K562 (cell line): ENCODE results near the gene TMIGD2. TPM values are rescaled to one million over a fixed set of nuclear protein-coding genes. Genes with fewer than 3 reads are reported as not detected.

Experiments used
- ATAC-seq: fragments of 200-7000 bp; cut with Tn5 transposase; 3 replicates; pipeline ENCODE4 v1.9.1; 2020; ENCODE audit warnings: moderate library complexity
- BruUV-seq: library from RNA; stranded (reverse); fragments of 400-500 nt; replicated peaks from 2 replicates; lab custom pipeline; 2021; lab: Mats Ljungman, UMichigan
- CTCF ChIA-PET: fragments of 300-600 bp; formaldehyde crosslinking; extraction: SDS; loops from one replicate; lab custom pipeline; 2021; ENCODE audit warnings: low intra/inter-chr PET ratio; lab: Yijun Ruan, JAX
- POLR2A ChIA-PET: fragments of 300-600, 350-650 bp; sonication (Branson Sonifier 250); formaldehyde crosslinking; extraction: SDS; loops from one replicate; lab custom pipeline; 2021; ENCODE audit warnings: antibody characterized with exemption, inconsistent platforms; lab: Yijun Ruan, JAX
- DNase-seq, 4 experiments: peaks; one replicate each; pipeline versions ENCODE4 v3.0.0 to v3.0.0-alpha.2; 2011 to 2018; ENCODE audit warnings: low spot score in 3 of 4, mixed read lengths in 3 of 4; ENCODE audit errors: extremely low read depth in 1 of 4
- FAIRE-seq: peaks from 2 replicates; lab custom pipeline; 2011; peaks lifted over from hg19 to GRCh38; lab: Jason Lieb, UNC
- H2AFZ ChIP-seq: 2 replicates; pipeline ENCODE4 v1.6.0; 2011; ENCODE audit warnings: low read depth, low read length, control low read depth, inconsistent platforms
- H3K27ac ChIP-seq: fragments of 200-600 bp; 3 replicates; pipeline ENCODE4 v1.8.0; 2011; ENCODE audit warnings: low read depth, mild to moderate bottlenecking, control low read depth, inconsistent platforms, low read length, moderate library complexity, mixed read lengths; ENCODE audit errors: extremely low read depth
- H3K27me3 ChIP-seq, 2 experiments: fragments of 300-600 bp in 1 of 2; 2 replicates in 1 of 2; 3 replicates in 1 of 2; pipeline versions ENCODE4 v1.6.0 to v1.8.0; 2011; ENCODE audit warnings: inconsistent platforms in 2 of 2, low read length in 2 of 2, mild to moderate bottlenecking in 1 of 2, mixed read lengths in 1 of 2, moderate library complexity in 1 of 2; ENCODE audit not compliant: control insufficient read depth in 2 of 2, insufficient read depth in 2 of 2
- H3K36me3 ChIP-seq: fragments of 300-600 bp; 3 replicates; pipeline ENCODE4 v1.8.0; 2011; ENCODE audit warnings: mild to moderate bottlenecking, low read length, inconsistent platforms; ENCODE audit not compliant: control insufficient read depth, insufficient read depth
- H3K4me1 ChIP-seq, 2 experiments: fragments of 200-600 bp in 1 of 2; replicated peaks in 1 of 2; 2 replicates in 1 of 2; 3 replicates in 1 of 2; pipeline versions ENCODE4 v1.5.1 to v1.8.0; 2011; ENCODE audit warnings: inconsistent platforms in 2 of 2, low read length in 2 of 2, mild to moderate bottlenecking in 1 of 2, mixed read lengths in 1 of 2, moderate library complexity in 1 of 2; ENCODE audit not compliant: control insufficient read depth in 2 of 2, insufficient read depth in 2 of 2
- H3K4me2 ChIP-seq: 2 replicates; pipeline ENCODE4 v1.6.1; 2011; ENCODE audit warnings: low read length, control low read depth, inconsistent platforms, mixed read lengths; ENCODE audit not compliant: insufficient read depth
- H3K4me3 ChIP-seq: fragments of 200-600 bp; sonication (generic), shearing (Covaris generic); 2 replicates; pipeline ENCODE4 v1.5.1; 2016; ENCODE audit warnings: control low read depth, inconsistent platforms
- H3K79me2 ChIP-seq: fragments of 200-600 bp; 3 replicates; pipeline ENCODE4 v1.8.0; 2011; ENCODE audit warnings: low read length, inconsistent platforms; ENCODE audit not compliant: control insufficient read depth, insufficient read depth
- H3K9ac ChIP-seq, 2 experiments: 2 replicates each; pipeline versions ENCODE4 v1.6.0 to v1.6.1; 2011; ENCODE audit warnings: low read depth in 2 of 2, low read length in 2 of 2, control low read depth in 1 of 2, inconsistent platforms in 1 of 2, mild to moderate bottlenecking in 1 of 2, mixed read lengths in 1 of 2; ENCODE audit not compliant: insufficient read depth in 1 of 2
- H3K9me1 ChIP-seq: one replicate; pipeline ENCODE4 v1.6.0; 2011; ENCODE audit warnings: inconsistent platforms, mild to moderate bottlenecking, low read length, moderate library complexity; ENCODE audit not compliant: control insufficient read depth, insufficient read depth
- H3K9me3 ChIP-seq: replicated peaks from 2 replicates; pipeline ENCODE4 v1.5.1; 2011; ENCODE audit warnings: low read depth, low read length, inconsistent platforms; ENCODE audit not compliant: control insufficient read depth, insufficient read depth
- H4K20me1 ChIP-seq: replicated peaks from 2 replicates; pipeline ENCODE4 v1.6.1; 2011; ENCODE audit warnings: low read length, inconsistent platforms, mixed read lengths; ENCODE audit not compliant: control insufficient read depth, insufficient read depth
- CBX8 ChIP-seq: fragments of 200-600 bp; sonication (generic); IDR thresholded peaks from 2 replicates; pipeline ENCODE4 v1.6.1; 2012; ENCODE audit warnings: borderline replicate concordance, mixed run types, low read depth, mild to moderate bottlenecking, moderate library complexity, mixed read lengths, low read length, control low read depth, inconsistent platforms; ENCODE audit not compliant: poor library complexity, severe bottlenecking; ENCODE audit errors: extremely low read depth
- RBFOX2 ChIP-seq: fragments of 200-400 bp; formaldehyde crosslinking; IDR thresholded peaks from 2 replicates; pipeline ENCODE4 v1.6.1; 2017; ENCODE audit warnings: low read depth, mild to moderate bottlenecking, low read length, moderate library complexity
- REST ChIP-seq, 2 experiments: fragments of 450-650 bp; formaldehyde crosslinking in 1 of 2; IDR thresholded peaks; 2 replicates each; pipeline versions ENCODE4 v1.4.0 to v1.6.1; 2014 to 2020; ENCODE audit warnings: mild to moderate bottlenecking in 2 of 2, borderline replicate concordance in 1 of 2, low read depth in 1 of 2
- SMC3 ChIP-seq: conservative IDR thresholded peaks from 2 replicates; pipeline ENCODE4 v1.6.1; 2011; ENCODE audit warnings: low read depth, low read length, improper control_type of control experiment; ENCODE audit not compliant: insufficient read depth
- ZBTB7A ChIP-seq: IDR thresholded peaks from 2 replicates; pipeline ENCODE4 v1.6.1; 2011; ENCODE audit warnings: low read depth, mild to moderate bottlenecking, low read length, moderate library complexity, borderline replicate concordance; ENCODE audit not compliant: control insufficient read depth
- ZNF124 ChIP-seq: sonication (generic); formaldehyde crosslinking; IDR thresholded peaks from 2 replicates; pipeline ENCODE4 v1.8.1; 2022; ENCODE audit warnings: missing genetic modification reagents
- ZNF3 ChIP-seq: fragments of 250-450 bp; sonication (Bioruptor Pico); IDR thresholded peaks from 2 replicates; pipeline ENCODE4 v1.5.0; 2021; ENCODE audit warnings: mild to moderate bottlenecking, moderate library complexity
- WGBS: fragments of 100-300 bp; shearing (Covaris generic); methylation state at CpG from one replicate; pipeline ENCODE4 v1.1.6; 2016; ENCODE audit warnings: low coverage, mixed read lengths; ENCODE audit not compliant: insufficient coverage; ENCODE audit errors: missing lambda C conversion rate; 5-methylcytosine and 5-hydroxymethylcytosine counted together
- in situ Hi-C: fragments of 300-500 bp; cut with MboI; formaldehyde crosslinking; loops from 4 replicates; pipeline ENCODE4 v1.15.0; 2018; ENCODE audit warnings: inconsistent platforms, mixed read lengths
- intact Hi-C: fragments of 100-400 bp; cut with micrococcal nuclease; formaldehyde crosslinking; loops from 2 replicates; pipeline ENCODE4 v1.14.2; 2022
- polyA plus RNA-seq, 8 experiments: library from polyadenylated mRNA; depleted of rRNA in 4 of 8; stranded (reverse) in 5 of 8; unstranded in 3 of 8; fragments of >200 nt; fragmentation: Nextera tagmentation in 2 of 8; fragmentation: Illumina TruSeq in 1 of 8; extraction: Ambion mirVana in 2 of 8; extraction: Trizol in 1 of 8; gene quantifications; 2 replicates each; pipeline versions ENCODE4 v1.2.1 to v1.2.3, GENCODE V29; 2011 to 2014; ENCODE audit warnings: inconsistent platforms in 1 of 8, missing spikeins in 1 of 8
- total RNA-seq, 7 experiments: library from RNA; depleted of rRNA in 6 of 7; stranded (reverse); fragments of >200 nt in 6 of 7; fragmentation: Illumina TruSeq in 2 of 7; extraction: Trizol in 2 of 7; gene quantifications; 2 replicates each; pipeline versions ENCODE4 v1.2.1 to v1.2.3, GENCODE V29; 2011 to 2021; ENCODE audit warnings: low replicate concordance in 1 of 7
- TF ChIP-seq, protein P1 (sequence below): fragments of 450-650 bp; IDR thresholded peaks from 2 replicates; pipeline ENCODE4 v1.6.1; 2017; ENCODE audit warnings: mild to moderate bottlenecking, moderate library complexity

Gene TMIGD2
- total and polyA plus RNA-seq, 9 of the 15 experiments (the other 6 are each of a cell fraction or from before 2014, with no cell fraction given), result not detected

- BruUV-seq, result no TSS peak
- Histone ChIP-seq H3K9ac (peak overlapping the region; percentile 36 to 74; a peak in 3 of 4 replicates), H3K36me3 (no peaks in the 10 kb centered on the region), H3K27me3 (peaks cover 0 to 3% of the 10 kb centered on the region in 2 experiments; a peak in 1 of 5 replicates), H3K9me1 (no peaks in the 10 kb centered on the region), H3K9me3 (no peaks in the 10 kb centered on the region), H4K20me1 (no peaks in the 10 kb centered on the region), H3K79me2 (no peaks in the 10 kb centered on the region), H2AFZ (peak overlapping the region; percentile 98), H3K4me2 (peak overlapping the region; percentile 82), H3K4me1 (peaks cover 4 to 25% of the 10 kb centered on the region in 2 experiments), H3K4me3 (peak overlapping the region; percentile 20; the same call in 1 of the 2 replicates), H3K27ac (peak overlapping the region; percentile 70)
- POLR2A ChIA-PET, result no interaction called here
- in situ Hi-C loops, result no loop called here
- DNase-seq (peak; percentile 90 to 97 (median 96)), ATAC-seq (peak; percentile 96), FAIRE-seq (peak; percentile 99)
- intact Hi-C loops, result no loop called here
- 3% methylated on average over 22 of the region's 22 CpGs for WGBS
- CTCF ChIA-PET, result no interaction called here
- no peak for TF ChIP-seq SMC3
- no peak for TF ChIP-seq ZNF3 (CRISPR knock-in tag)
- peak; percentile 51; the same call in 1 of the 2 replicates for TF ChIP-seq ZBTB7A
- TF ChIP-seq REST (IDR thresholded peaks at IDR 0.05; ENCODE audit: borderline replicate concordance), result no peak
- TF ChIP-seq REST (CRISPR knock-in tag; IDR thresholded peaks at IDR 0.05; ENCODE audit: low read depth), result no peak
- TF ChIP-seq CBX8, result no peak
- peak; percentile 84 for TF ChIP-seq RBFOX2
- TF ChIP-seq, protein P1, sequence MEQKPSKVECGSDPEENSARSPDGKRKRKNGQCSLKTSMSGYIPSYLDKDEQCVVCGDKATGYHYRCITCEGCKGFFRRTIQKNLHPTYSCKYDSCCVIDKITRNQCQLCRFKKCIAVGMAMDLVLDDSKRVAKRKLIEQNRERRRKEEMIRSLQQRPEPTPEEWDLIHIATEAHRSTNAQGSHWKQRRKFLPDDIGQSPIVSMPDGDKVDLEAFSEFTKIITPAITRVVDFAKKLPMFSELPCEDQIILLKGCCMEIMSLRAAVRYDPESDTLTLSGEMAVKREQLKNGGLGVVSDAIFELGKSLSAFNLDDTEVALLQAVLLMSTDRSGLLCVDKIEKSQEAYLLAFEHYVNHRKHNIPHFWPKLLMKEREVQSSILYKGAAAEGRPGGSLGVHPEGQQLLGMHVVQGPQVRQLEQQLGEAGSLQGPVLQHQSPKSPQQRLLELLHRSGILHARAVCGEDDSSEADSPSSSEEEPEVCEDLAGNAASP, result no peak
- TF ChIP-seq ZNF124 (CRISPR knock-in tag), result no peak
These were observed 8.3 kb upstream of the TMIGD2 start for GRCh38 chr19:4310247-4311121.
